ENCODE measurements around the gene SHKBP1. TPM values are rescaled to one million over a fixed set of nuclear protein-coding genes. Genes with fewer than 3 reads are reported as not detected.

SHKBP1 gene
- total and polyA plus RNA-seq, 9 of the 15 experiments (the other 6 are each of a cell fraction or from before 2014, with no cell fraction given): 1.2 to 58.1 (median 22.3) TPM

GRCh38 chr19:40610396-40611064 lies 33.9 kb downstream of the SHKBP1 start (continued):
- TF ChIP-seq EZH2 (IDR thresholded peaks at IDR 0.05; ENCODE audit: borderline replicate concordance, low read depth, low read length): no peak
- peak; percentile 4; the same call in 1 of the 2 replicates for TF ChIP-seq MAFF (IDR thresholded peaks at IDR 0.05; ENCODE audit: low read length)
- no peak for TF ChIP-seq MIER1 (IDR thresholded peaks at IDR 0.05; ENCODE audit: low read depth)
- TF ChIP-seq SP1 (CRISPR knock-in tag; IDR thresholded peaks at IDR 0.05): peak; percentile 2; the same call in 1 of the 2 replicates
- TF ChIP-seq POLR2G (IDR thresholded peaks at IDR 0.05; ENCODE audit: low read depth, low read length): peak; percentile 70
- no peak for TF ChIP-seq JUN (IDR thresholded peaks at IDR 0.05; ENCODE audit: borderline replicate concordance, low read depth, low read length)
- TF ChIP-seq JUN (CRISPR knock-in tag; IDR thresholded peaks at IDR 0.05; ENCODE audit: borderline replicate concordance): no peak
- TF ChIP-seq ZNF41 (CRISPR knock-in tag; conservative IDR thresholded peaks at IDR 0.05): no peak
- TF ChIP-seq CSDE1 (IDR thresholded peaks at IDR 0.05): no peak
- no peak for TF ChIP-seq ZNF324 (CRISPR knock-in tag; IDR thresholded peaks at IDR 0.05)
- TF ChIP-seq KHSRP (IDR thresholded peaks at IDR 0.05): no peak
- peak; percentile 74 for TF ChIP-seq RBM22 (IDR thresholded peaks at IDR 0.05; ENCODE audit: low read depth, low read length, poor library complexity, severe bottlenecking)
- TF ChIP-seq ZNF140 (CRISPR knock-in tag; IDR thresholded peaks at IDR 0.05): no peak
- no peak for TF ChIP-seq POLR2H (tag; IDR thresholded peaks at IDR 0.05; ENCODE audit: low read depth)
- TF ChIP-seq PURB (CRISPR knock-in tag; IDR thresholded peaks at IDR 0.05; ENCODE audit: low read depth): no peak
- no peak; the same call in 1 of the 2 replicates for TF ChIP-seq THRB (CRISPR knock-in tag; conservative IDR thresholded peaks at IDR 0.05)
- TF ChIP-seq THAP7 (CRISPR knock-in tag; IDR thresholded peaks at IDR 0.05): no peak
- TF ChIP-seq MAFG (tag; conservative IDR thresholded peaks at IDR 0.05): peak; percentile 59; the same call in 1 of the 2 replicates
- TF ChIP-seq MED1 (CRISPR knock-in tag; IDR thresholded peaks at IDR 0.05; ENCODE audit: borderline replicate concordance): no peak
- no peak for TF ChIP-seq ZNF444 (CRISPR knock-in tag; IDR thresholded peaks at IDR 0.05)
- TF ChIP-seq SETDB1 (IDR thresholded peaks at IDR 0.05; ENCODE audit: low read length): no peak
- no peak for TF ChIP-seq SRSF3 (IDR thresholded peaks at IDR 0.05; ENCODE audit: insufficient read depth, low read length)
- no peak for TF ChIP-seq NFE2L1 (tag; IDR thresholded peaks at IDR 0.05; ENCODE audit: borderline replicate concordance, low read depth)
- no peak for TF ChIP-seq ZNF507 (tag; conservative IDR thresholded peaks at IDR 0.05)
- TF ChIP-seq IRF2 (CRISPR knock-in tag; IDR thresholded peaks at IDR 0.05): no peak
- 0 out of 2 replicates have a peak, but pooled peaks have one; percentile 24 for TF ChIP-seq ZNF740 (CRISPR knock-in tag; IDR thresholded peaks at IDR 0.05)
- no peak for TF ChIP-seq ZNF740 (tag; IDR thresholded peaks at IDR 0.05)
- TF ChIP-seq CBX2 (IDR thresholded peaks at IDR 0.05; ENCODE audit: insufficient read depth, low read length, poor library complexity, severe bottlenecking): no peak
- TF ChIP-seq ZNF282 (CRISPR knock-in tag; IDR thresholded peaks at IDR 0.05): no peak

All from K562 (cell line).